Measurements from ENCODE around the gene ITPRIPL2.

Gene ITPRIPL2

DNA sequence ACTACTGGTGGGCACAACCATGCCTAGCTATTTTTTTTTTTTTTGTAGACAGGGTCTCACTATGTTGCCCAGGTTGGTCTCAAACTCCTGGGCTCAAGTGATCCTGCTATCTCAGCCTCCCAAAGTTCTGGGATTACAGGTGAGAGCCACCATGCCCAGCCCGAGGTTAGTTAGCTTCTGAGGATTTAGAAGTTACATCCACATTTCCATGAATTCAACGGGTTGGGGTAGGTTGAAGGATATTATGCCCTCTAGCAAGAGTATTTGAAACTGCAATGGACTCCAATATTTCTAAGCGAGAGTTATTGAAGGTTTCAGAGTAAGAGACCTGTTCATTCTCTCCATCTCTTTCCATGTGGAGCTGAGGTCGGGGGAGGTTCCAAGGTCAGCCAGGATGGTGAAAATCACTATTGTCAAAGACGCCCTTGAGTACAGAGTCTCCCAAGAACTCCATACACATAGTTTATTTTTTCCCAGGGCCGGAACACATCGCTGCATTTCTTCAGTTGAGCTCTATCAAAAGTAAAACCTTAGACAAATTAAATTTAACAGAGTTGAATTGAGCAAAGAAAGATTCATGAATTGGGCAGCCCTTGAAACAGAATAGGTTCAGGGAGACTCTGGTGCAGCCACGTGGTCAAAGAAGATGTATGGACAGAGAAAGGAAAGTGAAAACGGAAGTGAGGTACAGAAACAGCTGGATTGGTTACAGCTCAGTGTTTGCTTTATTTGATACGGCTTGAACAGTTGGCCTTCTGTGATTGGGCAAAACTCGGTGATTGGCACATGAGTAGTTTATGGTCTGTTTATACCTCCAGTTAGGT, 19.0 kb upstream of the ITPRIPL2 start:
- no peak for DNase-seq (ENCODE audit: low read depth)
- no peak overlapping the region for H3K4me3 ChIP-seq (ENCODE audit: low read length)
- TF ChIP-seq, protein P1, sequence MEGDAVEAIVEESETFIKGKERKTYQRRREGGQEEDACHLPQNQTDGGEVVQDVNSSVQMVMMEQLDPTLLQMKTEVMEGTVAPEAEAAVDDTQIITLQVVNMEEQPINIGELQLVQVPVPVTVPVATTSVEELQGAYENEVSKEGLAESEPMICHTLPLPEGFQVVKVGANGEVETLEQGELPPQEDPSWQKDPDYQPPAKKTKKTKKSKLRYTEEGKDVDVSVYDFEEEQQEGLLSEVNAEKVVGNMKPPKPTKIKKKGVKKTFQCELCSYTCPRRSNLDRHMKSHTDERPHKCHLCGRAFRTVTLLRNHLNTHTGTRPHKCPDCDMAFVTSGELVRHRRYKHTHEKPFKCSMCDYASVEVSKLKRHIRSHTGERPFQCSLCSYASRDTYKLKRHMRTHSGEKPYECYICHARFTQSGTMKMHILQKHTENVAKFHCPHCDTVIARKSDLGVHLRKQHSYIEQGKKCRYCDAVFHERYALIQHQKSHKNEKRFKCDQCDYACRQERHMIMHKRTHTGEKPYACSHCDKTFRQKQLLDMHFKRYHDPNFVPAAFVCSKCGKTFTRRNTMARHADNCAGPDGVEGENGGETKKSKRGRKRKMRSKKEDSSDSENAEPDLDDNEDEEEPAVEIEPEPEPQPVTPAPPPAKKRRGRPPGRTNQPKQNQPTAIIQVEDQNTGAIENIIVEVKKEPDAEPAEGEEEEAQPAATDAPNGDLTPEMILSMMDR (conservative IDR thresholded peaks at IDR 0.05; ENCODE audit: low read length), result no peak; the same call in 1 of the 2 replicates

DNA sequence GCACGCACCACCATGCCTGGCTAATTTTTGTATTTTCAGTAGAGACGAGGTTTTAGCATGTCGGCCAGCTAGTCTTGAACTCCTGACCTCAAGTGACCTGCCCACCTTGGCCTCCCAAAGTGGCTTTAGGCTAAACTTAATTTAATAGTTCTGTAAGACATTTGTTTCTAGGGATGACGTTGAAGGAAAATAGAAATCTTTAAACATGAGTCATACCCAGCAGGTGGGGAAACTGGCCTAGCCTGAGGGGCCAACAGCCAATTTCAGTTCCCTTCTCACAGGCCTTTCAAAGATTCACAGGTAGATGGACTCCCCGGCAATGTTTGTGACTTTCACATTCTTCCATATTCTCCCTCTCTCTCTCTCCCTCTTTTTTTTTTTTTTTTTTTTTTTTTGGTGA, 18.1 kb upstream of the ITPRIPL2 start:
- TF ChIP-seq, protein P1 (conservative IDR thresholded peaks at IDR 0.05; ENCODE audit: low read length), result no peak
- DNase-seq (ENCODE audit: low read depth), result no peak
- H3K4me3 ChIP-seq (ENCODE audit: low read length), result no peak overlapping the region

DNA sequence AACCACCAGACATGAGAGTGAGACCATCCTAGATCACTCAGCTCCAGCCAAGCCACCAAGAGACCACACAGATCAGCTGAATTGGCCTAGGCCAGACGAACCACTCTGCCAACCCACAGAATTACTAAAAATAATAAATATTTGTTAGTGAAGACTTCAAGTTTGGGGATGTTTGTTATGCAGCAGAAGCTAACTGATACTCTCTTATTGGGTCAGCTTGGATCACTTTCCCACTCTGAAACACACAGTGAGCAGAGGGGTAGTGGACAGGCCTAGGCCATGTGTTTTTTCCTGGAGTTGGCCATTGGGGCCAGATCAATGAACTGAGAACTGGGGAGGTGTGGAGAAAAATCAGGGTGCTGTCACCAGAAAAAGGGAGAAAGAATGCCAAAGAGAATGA, 15.6 kb upstream of the ITPRIPL2 start:
- no peak overlapping the region for H3K4me3 ChIP-seq (ENCODE audit: low read length)
- no peak for DNase-seq (ENCODE audit: low read depth)
- TF ChIP-seq, protein P1 (conservative IDR thresholded peaks at IDR 0.05; ENCODE audit: low read length), result no peak

DNA sequence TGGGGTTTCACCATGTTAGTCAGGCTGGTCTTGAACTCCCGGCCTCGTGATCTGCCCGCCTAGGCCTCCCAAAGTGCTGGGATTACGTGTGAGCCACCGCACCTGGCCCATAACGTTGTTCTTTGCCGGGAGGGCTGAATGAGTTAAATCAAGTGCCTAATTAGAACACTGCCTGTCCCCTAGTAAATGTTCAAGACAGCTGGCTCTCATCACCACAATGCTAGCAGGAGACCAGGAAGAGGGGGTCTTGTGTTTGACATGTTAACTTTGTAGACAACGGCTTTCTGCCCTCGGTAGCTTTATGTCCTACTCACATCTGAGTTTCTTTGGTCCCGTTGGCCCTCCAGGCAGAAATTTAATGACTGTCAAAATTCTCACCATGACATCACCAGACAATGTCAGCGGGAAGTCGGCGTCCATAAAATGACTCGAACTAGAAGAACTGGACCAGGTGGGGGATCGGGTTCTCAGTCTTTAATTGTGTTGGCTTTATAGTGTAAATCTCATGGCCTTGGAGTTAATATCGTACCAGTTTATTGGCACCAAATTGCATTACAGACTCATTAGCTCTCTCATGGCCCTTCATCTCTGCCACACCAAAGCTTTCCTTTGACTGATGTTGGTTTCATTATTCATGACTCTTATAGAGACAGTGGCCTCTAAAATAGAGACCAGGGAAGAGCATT, 11.4 kb upstream of the ITPRIPL2 start:
- DNase-seq (ENCODE audit: low read depth), result no peak
- TF ChIP-seq, protein P1 (conservative IDR thresholded peaks at IDR 0.05; ENCODE audit: low read length), result no peak
- H3K4me3 ChIP-seq (ENCODE audit: low read length), result no peak overlapping the region

DNA sequence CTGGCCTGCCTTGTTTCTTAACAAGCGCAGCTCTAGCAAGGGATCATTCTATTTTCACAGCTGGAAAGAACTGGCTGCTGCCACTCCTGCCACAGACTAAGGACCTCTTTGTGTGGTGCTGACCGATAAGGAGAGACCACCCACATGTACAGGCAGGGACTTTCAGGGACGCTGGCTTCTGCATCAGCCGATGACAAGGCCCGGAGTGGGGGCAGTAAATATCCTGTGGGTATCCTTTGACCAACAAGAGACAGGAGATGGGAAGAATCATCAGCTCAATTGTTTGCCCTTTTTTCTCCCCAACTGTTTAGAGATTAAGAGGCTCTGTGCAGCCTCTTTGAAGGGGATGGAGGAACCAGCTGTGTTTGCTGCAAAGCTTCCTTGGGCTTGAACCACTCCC, 9.2 kb upstream of the ITPRIPL2 start:
- TF ChIP-seq, protein P1 (conservative IDR thresholded peaks at IDR 0.05; ENCODE audit: low read length), result no peak

DNA sequence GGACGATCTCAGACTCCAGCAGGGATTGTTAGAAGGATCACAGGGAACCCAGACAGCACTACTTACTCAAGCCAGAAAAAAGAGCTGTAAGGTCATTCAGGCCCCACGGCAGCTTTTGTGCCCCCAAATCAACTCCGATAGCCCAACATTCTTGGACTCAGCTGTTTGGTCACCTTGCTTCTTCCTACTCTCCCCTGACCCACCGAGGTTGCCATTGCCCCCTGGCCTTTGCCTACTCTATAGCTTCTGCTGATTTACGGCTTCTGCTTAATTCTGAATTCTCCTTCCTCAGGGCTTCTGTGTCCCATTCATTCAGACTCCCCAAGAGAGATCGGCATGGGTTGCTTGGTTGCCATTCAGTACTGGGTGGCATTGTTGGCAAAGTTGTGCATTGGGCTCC, 8.6 kb upstream of the ITPRIPL2 start:
- DNase-seq (ENCODE audit: low read depth), result no peak
- H3K4me3 ChIP-seq (ENCODE audit: low read length), result no peak overlapping the region
- TF ChIP-seq, protein P1 (conservative IDR thresholded peaks at IDR 0.05; ENCODE audit: low read length), result no peak

More for the DNA sequence above, 9.2 kb upstream of the ITPRIPL2 start:
- DNase-seq (ENCODE audit: low read depth), result no peak
- no peak overlapping the region for H3K4me3 ChIP-seq (ENCODE audit: low read length)

Measured in AG10803 (cell line).